ENCODE results near the gene NDUFS1. TPM values are rescaled to one million over a fixed set of nuclear protein-coding genes. Genes with fewer than 3 reads are reported as not detected.
A peak's percentile ranks its signal among the peaks of the same experiment; 100 is the strongest.
"Not testable (repeated sequence)": the region's sequence is repeated elsewhere in the genome, so short reads cannot be mapped to it uniquely, and the experiment has no call there.

The NDUFS1 gene
- total RNA-seq (10 to 100 TPM; 73.1 to 86.8 TPM), polyA plus RNA-seq (ENCODE audit: insufficient read depth, low read depth, low replicate concordance) (75.8 TPM)
- long read RNA-seq, donor 1, full-length matches to known transcripts: 15 of 64 reads
- long read RNA-seq, donor 1, partial matches to known transcripts: 49 of 64 reads
- long read RNA-seq, donor 1, other reads (novel, unspliced or antisense): 0 of 64 reads
- long read RNA-seq, donor 2, full-length matches to known transcripts: 13 of 1,062 reads
- long read RNA-seq, donor 2, partial matches to known transcripts: 971 of 1,062 reads
- long read RNA-seq, donor 2, other reads (novel, unspliced or antisense): 78 of 1,062 reads

GRCh38 chr2:206159346-206160124, at the start of gene NDUFS1, which contains the start of gene EEF1B2:
TSS of gene NDUFS1 (minus strand) at chr2:206159444. CDS start at chr2:206153678, 5,766 bp downstream.
TSS of gene EEF1B2 (plus strand) at chr2:206159895. CDS start at chr2:206159980, 85 bp downstream.
- peaks cover 8% of the 10 kb centered on the region for H3K4me1 ChIP-seq
- peak within 1 kb of the TSS; percentile 84 to 89 for H3K4me3 ChIP-seq
- H3K27me3 ChIP-seq: no peaks in the 10 kb centered on the region
- 0% methylated on average over 51 to 64 of the region's 64 CpGs for WGBS, 2 donors
- H3K27ac ChIP-seq: peak within 1 kb of the TSS; percentile 89 to 92
- TF ChIP-seq, protein P1, sequence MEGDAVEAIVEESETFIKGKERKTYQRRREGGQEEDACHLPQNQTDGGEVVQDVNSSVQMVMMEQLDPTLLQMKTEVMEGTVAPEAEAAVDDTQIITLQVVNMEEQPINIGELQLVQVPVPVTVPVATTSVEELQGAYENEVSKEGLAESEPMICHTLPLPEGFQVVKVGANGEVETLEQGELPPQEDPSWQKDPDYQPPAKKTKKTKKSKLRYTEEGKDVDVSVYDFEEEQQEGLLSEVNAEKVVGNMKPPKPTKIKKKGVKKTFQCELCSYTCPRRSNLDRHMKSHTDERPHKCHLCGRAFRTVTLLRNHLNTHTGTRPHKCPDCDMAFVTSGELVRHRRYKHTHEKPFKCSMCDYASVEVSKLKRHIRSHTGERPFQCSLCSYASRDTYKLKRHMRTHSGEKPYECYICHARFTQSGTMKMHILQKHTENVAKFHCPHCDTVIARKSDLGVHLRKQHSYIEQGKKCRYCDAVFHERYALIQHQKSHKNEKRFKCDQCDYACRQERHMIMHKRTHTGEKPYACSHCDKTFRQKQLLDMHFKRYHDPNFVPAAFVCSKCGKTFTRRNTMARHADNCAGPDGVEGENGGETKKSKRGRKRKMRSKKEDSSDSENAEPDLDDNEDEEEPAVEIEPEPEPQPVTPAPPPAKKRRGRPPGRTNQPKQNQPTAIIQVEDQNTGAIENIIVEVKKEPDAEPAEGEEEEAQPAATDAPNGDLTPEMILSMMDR (IDR thresholded peaks at IDR 0.05): peak in 1 of 3 experiments; percentile 3
- no peak for TF ChIP-seq POLR2A (IDR thresholded peaks at IDR 0.05)
- no peaks in the 10 kb centered on the region for H3K36me3 ChIP-seq (ENCODE audit: low read depth, missing control alignments)
- DNase-seq: peak; percentile 99
- intact Hi-C loops (cut with DNase I; ENCODE audit: low total_unique reads): no loop called here
- no peaks in the 10 kb centered on the region for H3K9me3 ChIP-seq

GRCh38 chr2:206208900-206209299, 49.7 kb upstream of the NDUFS1 start:
- WGBS, 2 donors: 69 to 77% methylated on average over 7 of the region's 7 CpGs
- no peak for TF ChIP-seq POLR2A (IDR thresholded peaks at IDR 0.05)
- TF ChIP-seq, protein P1 (IDR thresholded peaks at IDR 0.05): no peak
- Histone ChIP-seq H3K36me3 (ENCODE audit: low read depth, missing control alignments) (no peaks in the 10 kb centered on the region), H3K27me3 (no peaks in the 10 kb centered on the region), H3K27ac (no peak overlapping the region), H3K9me3 (no peaks in the 10 kb centered on the region), H3K4me3 (no peak overlapping the region), H3K4me1 (peaks cover 15% of the 10 kb centered on the region)
- intact Hi-C loops (cut with DNase I; ENCODE audit: low total_unique reads): no loop called here
- DNase-seq: no peak

GRCh38 chr2:206207316-206207715, 48.1 kb upstream of the NDUFS1 start:
- 93 to 96% methylated on average over 2 of the region's 2 CpGs for WGBS, 2 donors
- H3K36me3 ChIP-seq (ENCODE audit: low read depth, missing control alignments); H3K27me3 ChIP-seq; H3K4me3 ChIP-seq; intact Hi-C loops (cut with DNase I; ENCODE audit: low total_unique reads); H3K9me3 ChIP-seq; H3K27ac ChIP-seq; DNase-seq; H3K4me1 ChIP-seq: not testable (repeated sequence)

DNA sequence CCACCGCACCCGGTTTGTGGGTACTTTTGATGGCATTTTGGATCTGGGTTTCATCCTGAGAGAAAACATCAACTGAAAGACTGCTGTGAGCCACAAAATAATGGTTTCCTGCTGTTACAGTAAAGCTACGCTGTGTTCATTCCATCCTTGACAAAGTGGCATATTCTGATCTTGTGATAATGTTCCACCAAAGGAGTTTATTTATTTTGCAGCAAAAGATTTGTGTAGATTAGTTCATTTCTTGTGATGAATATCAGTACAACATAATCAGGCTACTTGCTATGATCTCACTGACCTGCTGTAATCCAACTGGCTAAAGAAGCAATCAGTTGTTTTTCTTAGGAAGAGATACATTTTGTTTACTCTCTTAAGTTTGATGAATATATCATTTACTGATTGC, 45.5 kb upstream of the NDUFS1 start:
- no peaks in the 10 kb centered on the region for H3K36me3 ChIP-seq (ENCODE audit: low read depth, missing control alignments)
- H3K4me3 ChIP-seq: no peak overlapping the region
- no peak for DNase-seq
- H3K4me1 ChIP-seq: peaks cover 4% of the 10 kb centered on the region
- TF ChIP-seq, protein P1 (IDR thresholded peaks at IDR 0.05): no peak
- no peaks in the 10 kb centered on the region for H3K27me3 ChIP-seq
- no peaks in the 10 kb centered on the region for H3K9me3 ChIP-seq
- intact Hi-C loops (cut with DNase I; ENCODE audit: low total_unique reads): no loop called here
- WGBS, 2 donors: 62 to 65% methylated on average over 3 of the region's 3 CpGs
- H3K27ac ChIP-seq: no peak overlapping the region

GRCh38 chr2:206203331-206203730, 44.1 kb upstream of the NDUFS1 start:
- peak overlapping the region in 1 of 2 donors; percentile 8 for H3K4me3 ChIP-seq

More at GRCh38 chr2:206203331-206203730, 44.1 kb upstream of the NDUFS1 start:
- H3K4me1 ChIP-seq: peaks cover 4% of the 10 kb centered on the region
- DNase-seq: no peak
- intact Hi-C loops (cut with DNase I; ENCODE audit: low total_unique reads): no loop called here
- H3K9me3 ChIP-seq: no peaks in the 10 kb centered on the region
- no peaks in the 10 kb centered on the region for H3K27me3 ChIP-seq
- H3K36me3 ChIP-seq (ENCODE audit: low read depth, missing control alignments): no peaks in the 10 kb centered on the region
- TF ChIP-seq, protein P1 (IDR thresholded peaks at IDR 0.05): no peak
- TF ChIP-seq POLR2A (IDR thresholded peaks at IDR 0.05): no peak
- no peak overlapping the region for H3K27ac ChIP-seq
- 70 to 78% methylated on average over 17 of the region's 17 CpGs for WGBS, 2 donors

Measured in testis (tissue), 5 donors.